Ishikawa (cell line): ENCODE results near the gene TMEFF2.

Source experiments
- CEBPB ChIP-seq: IDR thresholded peaks from 2 replicates; pipeline ENCODE4 v1.6.1; 2012
- CREB1 ChIP-seq: IDR thresholded peaks from 2 replicates; pipeline ENCODE4 v1.6.1; 2012; ENCODE audit warnings: low read depth
- EGR1 ChIP-seq: IDR thresholded peaks from 2 replicates; pipeline ENCODE4 v1.6.1; 2012
- EP300 ChIP-seq: IDR thresholded peaks from 2 replicates; pipeline ENCODE4 v1.6.1; 2012; ENCODE audit warnings: borderline replicate concordance
- FOXM1 ChIP-seq: IDR thresholded peaks from 2 replicates; pipeline ENCODE4 v1.6.1; 2012; ENCODE audit warnings: low read depth, borderline replicate concordance
- MAX ChIP-seq: IDR thresholded peaks from 2 replicates; pipeline ENCODE4 v1.6.1; 2012
- NFIC ChIP-seq: IDR thresholded peaks from 2 replicates; pipeline ENCODE4 v1.6.1; 2012
- RAD21 ChIP-seq: IDR thresholded peaks from 2 replicates; pipeline ENCODE4 v1.6.1; 2012; ENCODE audit warnings: low read depth
- REST ChIP-seq: IDR thresholded peaks from 2 replicates; pipeline ENCODE4 v1.6.1; 2012; ENCODE audit warnings: low read depth, mild to moderate bottlenecking
- TAF1 ChIP-seq: IDR thresholded peaks from 2 replicates; pipeline ENCODE4 v1.6.1; 2012; ENCODE audit warnings: low read depth, mild to moderate bottlenecking
- TCF12 ChIP-seq: IDR thresholded peaks from 2 replicates; pipeline ENCODE4 v1.6.1; 2012; ENCODE audit warnings: low read depth
- TEAD4 ChIP-seq: IDR thresholded peaks from 2 replicates; pipeline ENCODE4 v1.6.1; 2012
- USF1 ChIP-seq: IDR thresholded peaks from 2 replicates; pipeline ENCODE4 v1.6.1; 2012
- YY1 ChIP-seq: IDR thresholded peaks from 2 replicates; pipeline ENCODE4 v1.6.1; 2012; ENCODE audit warnings: low read depth
- ZBTB7A ChIP-seq: IDR thresholded peaks from 2 replicates; pipeline ENCODE4 v1.6.1; 2012; ENCODE audit warnings: low read depth

TMEFF2 gene

GRCh38 chr2:192194866-192195547, at the start of gene TMEFF2:
Gene TMEFF2 (minus strand): TSS chr2:192194933. CDS start chr2:192194524, 409 bp downstream.
- TF ChIP-seq YY1 (no peak), USF1 (peak; percentile 93)

- TF ChIP-seq MAX (no peak), TCF12 (no peak)
Measured at GRCh38 chr2:192243488-192243887, 48.8 kb upstream of the TMEFF2 start.

- no peak for TF ChIP-seq CREB1
Measured at GRCh38 chr2:192236136-192236535, 41.4 kb upstream of the TMEFF2 start.

GRCh38 chr2:192230889-192231453, 36.2 kb upstream of the TMEFF2 start:
- TF ChIP-seq RAD21 (no peak), YY1 (no peak)

- TF ChIP-seq EP300 (no peak), TEAD4 (no peak), CEBPB (no peak), REST (no peak), FOXM1 (no peak), TAF1 (no peak), EGR1 (no peak)
Measured at GRCh38 chr2:192228685-192229084, 34.0 kb upstream of the TMEFF2 start.

GRCh38 chr2:192218970-192219369, 24.2 kb upstream of the TMEFF2 start:
- TF ChIP-seq MAX, result no peak
- TF ChIP-seq FOXM1, result no peak
- no peak for TF ChIP-seq RAD21
- no peak for TF ChIP-seq ZBTB7A
- TF ChIP-seq USF1, result no peak
- no peak for TF ChIP-seq YY1
- no peak for TF ChIP-seq TAF1
- no peak for TF ChIP-seq CREB1
- TF ChIP-seq NFIC, result no peak
- TF ChIP-seq TCF12, result no peak
- no peak for TF ChIP-seq EGR1
- no peak for TF ChIP-seq CEBPB
- no peak for TF ChIP-seq REST
- TF ChIP-seq EP300, result no peak
- TF ChIP-seq TEAD4, result no peak

GRCh38 chr2:192218377-192218776, 23.6 kb upstream of the TMEFF2 start:
- no peak for TF ChIP-seq REST
- no peak for TF ChIP-seq YY1
- TF ChIP-seq EGR1, result no peak
- no peak for TF ChIP-seq TCF12
- no peak for TF ChIP-seq RAD21
